Right kidney (tissue), 1 donor: ENCODE data around the gene ATXN3L.
"Not testable (repeated sequence)": the region's sequence is repeated elsewhere in the genome, so short reads cannot be mapped to it uniquely, and the experiment has no call there.

Source experiments
- DNase-seq: peaks from one replicate; pipeline ENCODE4 v3.0.0-alpha.2; 2016

The ATXN3L gene

GRCh38 chrX:13305108-13305507 lies 14.7 kb downstream of the ATXN3L start:
- no peak for DNase-seq

DNA sequence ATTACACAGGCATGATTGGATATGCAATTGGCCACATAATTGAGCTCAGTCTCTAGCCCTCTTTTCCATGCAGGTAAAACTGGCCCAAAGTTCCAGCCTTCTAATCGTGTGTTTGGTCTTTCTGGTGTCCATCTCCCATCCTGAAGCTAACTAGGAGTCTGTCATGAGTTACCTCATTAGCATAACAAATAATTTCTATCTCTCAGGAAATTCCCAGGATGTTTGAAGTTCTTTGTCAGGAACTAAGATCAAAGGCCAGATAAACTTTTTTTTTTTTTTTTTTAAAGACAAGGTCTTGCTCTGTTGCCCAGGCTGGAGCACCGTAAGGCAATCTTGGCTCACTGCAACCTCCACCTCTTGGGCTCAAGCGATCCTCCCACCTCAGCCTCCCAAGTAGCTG lies 15.8 kb downstream of the ATXN3L start:
- DNase-seq = no peak

DNA sequence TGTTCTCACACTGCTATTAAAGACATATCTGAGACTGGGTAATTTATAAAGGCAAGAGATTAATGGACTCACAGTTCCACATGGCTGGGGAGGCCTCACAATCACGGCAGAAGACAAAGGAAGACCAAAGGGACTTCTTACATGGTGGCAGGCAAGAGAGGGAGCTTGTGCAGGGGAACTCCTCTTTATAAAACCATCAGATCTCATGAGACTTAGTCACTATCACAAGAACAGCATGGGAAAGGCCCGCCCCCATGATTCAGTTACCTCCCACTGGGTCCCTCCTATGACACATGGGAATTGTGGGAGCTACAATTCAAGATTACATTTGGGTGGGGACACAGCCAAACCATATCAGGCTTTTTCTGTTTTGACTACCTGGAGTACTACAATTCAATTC lies 16.6 kb downstream of the ATXN3L start:
- not testable (repeated sequence) for DNase-seq

DNA sequence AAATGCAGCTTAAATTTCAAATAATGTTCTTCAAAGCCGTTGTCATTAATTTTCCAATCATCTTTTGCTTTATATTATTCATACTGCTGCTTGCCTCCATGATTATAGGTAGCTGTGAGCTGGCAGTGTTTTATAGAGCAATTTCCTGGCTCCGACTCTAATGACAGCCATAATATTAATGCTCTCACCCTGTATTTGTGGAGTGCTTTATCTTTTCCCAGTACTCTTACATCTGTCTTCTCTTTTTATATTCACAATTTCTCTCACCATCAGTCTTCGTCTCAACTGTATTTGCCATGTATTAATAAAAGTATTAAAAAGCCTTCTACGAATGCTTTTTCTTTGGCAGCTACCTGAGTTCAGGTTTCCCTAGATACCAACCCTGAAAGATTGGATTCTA lies 21.0 kb downstream of the ATXN3L start:
- no peak for DNase-seq

GRCh38 chrX:13295841-13296240 lies 24.0 kb downstream of the ATXN3L start:
- DNase-seq = no peak

- no peak for DNase-seq
These were observed 26.2 kb downstream of the ATXN3L start for GRCh38 chrX:13293700-13294099.

DNA sequence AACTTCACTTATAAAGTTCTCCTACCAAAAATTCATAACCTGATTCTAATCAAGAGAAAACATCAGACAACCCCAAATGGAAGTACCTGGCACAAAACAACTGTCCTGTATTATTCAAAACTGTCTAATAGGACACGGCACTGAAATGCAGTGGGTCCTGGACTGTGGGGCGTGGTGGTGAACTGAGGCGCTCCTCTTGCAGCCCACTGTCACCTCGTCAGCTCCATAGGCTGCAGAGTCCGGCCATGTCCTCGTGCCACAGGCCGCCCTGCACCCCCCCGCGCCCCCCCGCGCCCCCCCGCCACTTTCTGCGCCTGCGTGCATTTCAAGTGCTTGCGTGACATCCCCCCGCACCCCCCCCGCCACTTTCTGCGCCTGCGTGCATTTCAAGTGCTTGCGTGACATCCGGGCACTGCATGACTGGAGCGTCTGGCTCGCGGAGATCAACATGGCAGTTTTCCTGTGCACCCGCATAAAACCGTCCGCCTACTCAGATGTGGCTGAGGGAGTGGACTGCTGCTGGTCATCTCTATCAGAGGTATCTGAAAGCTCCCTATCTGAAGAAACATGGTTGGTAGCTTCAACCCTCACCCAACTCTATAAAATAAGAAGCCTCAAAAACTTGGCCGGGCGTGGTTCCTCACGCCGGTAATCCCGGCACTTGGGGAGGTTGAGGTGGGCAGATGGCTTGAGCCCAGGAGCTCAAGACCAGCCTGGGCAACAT lies 28.8 kb downstream of the ATXN3L start:
- no peak for DNase-seq

- DNase-seq = no peak
These were observed 31.2 kb downstream of the ATXN3L start for GRCh38 chrX:13288671-13289070.

- DNase-seq = no peak
These were observed 32.0 kb downstream of the ATXN3L start for GRCh38 chrX:13287816-13288215.

- DNase-seq = no peak
These were observed 34.2 kb downstream of the ATXN3L start for GRCh38 chrX:13285693-13286092.

GRCh38 chrX:13285229-13285628 lies 34.6 kb downstream of the ATXN3L start:
- no peak for DNase-seq

- no peak for DNase-seq
These were observed 35.3 kb downstream of the ATXN3L start for GRCh38 chrX:13284570-13284969.

GRCh38 chrX:13283950-13284546 lies 35.8 kb downstream of the ATXN3L start:
- no peak for DNase-seq

DNA sequence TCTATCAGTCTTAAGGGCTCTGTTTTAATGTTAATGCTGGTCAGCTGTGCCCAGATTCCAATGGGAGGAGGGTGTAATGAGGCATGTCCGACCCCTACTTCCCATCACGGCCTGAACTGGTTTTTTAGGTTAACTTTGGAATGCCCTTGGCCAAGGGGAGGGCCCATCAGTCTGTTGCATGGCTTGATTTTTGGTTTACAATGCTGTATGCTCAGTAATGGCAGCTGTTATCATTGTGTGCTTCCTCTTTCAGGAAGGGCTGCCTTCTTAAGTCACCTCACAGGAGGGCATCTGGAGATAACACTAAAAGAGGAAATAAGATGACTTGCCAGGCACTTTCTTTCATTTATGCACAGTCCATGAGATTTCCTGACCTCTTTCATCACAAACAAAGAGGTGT lies 36.3 kb downstream of the ATXN3L start:
- DNase-seq = no peak

DNA sequence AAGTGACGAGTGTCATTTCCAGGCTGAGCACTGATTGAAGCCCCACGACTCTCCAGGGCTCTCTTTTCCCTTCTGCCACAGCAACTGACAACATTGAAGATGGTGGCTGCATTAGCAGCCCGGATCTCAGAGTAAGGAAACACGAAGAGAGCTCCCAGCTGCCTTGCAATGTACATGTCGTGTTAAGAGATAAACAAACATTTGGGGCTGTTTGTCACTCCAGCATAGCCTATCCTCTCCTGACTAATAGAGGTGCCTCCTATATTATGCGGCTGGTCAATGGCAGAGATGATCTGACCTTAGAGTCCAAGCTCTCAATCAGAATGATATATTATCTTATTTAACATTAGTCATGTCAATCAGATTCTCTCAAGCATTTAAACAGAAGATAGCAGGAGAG lies 38.6 kb downstream of the ATXN3L start:
- no peak for DNase-seq

GRCh38 chrX:13279279-13280018 lies 40.4 kb downstream of the ATXN3L start:
- DNase-seq = no peak

GRCh38 chrX:13277539-13277938 lies 42.3 kb downstream of the ATXN3L start:
- no peak for DNase-seq

- DNase-seq = no peak
These were observed 42.9 kb downstream of the ATXN3L start for GRCh38 chrX:13276991-13277390.

- DNase-seq = no peak
These were observed 44.8 kb downstream of the ATXN3L start for GRCh38 chrX:13275031-13275430.

DNA sequence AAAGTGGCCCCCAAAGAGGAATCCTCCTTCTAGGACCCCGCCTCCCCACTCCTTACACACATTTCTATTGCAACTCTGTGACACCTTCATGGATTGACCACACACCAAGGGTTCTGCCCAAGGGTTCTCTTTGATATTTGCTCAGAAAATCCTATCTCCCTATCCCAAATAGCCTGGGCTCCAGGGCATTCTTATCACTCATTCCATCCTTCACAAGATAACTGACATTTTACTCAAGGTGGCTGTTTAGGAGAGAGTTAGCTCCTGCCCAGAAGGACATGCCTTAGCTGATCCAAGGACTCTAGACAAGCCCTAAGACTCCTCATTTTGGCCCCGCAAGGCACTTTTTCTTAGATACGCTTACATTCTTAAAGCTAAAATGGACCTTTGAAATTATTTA lies 47.4 kb downstream of the ATXN3L start:
- DNase-seq = no peak

- no peak for DNase-seq
These were observed 48.3 kb downstream of the ATXN3L start for GRCh38 chrX:13271511-13271910.

DNA sequence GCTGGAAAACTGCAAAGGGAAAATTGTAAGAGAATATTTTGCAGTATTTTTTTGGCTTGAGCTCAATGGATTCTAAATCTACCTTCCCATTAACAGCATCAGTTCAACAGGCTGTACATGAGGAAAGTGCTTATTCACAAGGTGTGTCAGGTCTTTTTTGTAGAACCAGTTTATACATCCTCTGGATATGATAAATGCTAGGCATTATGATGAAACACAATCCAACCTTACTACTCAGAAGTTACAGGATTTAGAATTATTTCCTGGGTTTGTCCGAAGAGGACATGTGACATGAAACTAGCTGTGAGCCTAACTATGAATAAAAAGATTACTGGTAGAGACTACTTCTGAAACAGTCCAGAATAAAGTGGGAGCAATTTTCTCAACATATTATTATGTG lies 49.5 kb downstream of the ATXN3L start:
- DNase-seq = no peak

DNA sequence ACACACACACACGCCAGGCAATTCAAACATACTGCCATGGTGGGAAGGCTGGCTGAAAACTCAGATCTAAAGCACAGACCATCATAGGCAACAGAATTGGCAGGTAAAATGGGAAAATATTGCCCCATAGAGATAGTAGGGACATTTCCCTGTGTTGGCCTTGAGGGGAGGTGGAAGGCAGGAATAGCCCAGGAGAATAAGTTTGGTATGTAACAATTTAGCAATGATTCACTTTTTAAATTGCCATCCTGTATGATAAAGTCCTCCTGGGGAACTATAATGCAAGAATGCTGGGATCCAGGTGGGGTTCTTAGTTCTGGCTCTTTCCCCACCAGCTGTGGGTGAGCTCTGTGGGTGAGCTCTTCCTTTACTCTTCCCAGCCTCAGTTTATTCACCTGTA lies 51.0 kb downstream of the ATXN3L start:
- DNase-seq = no peak
